ENCODE data around the gene MAOA.

The MAOA gene

GRCh38 chrX:43728966-43729365 is 72.9 kb downstream of the MAOA start (continued):
- TF ChIP-seq ZBTB44 (tag by site-specific recombination; IDR thresholded peaks at IDR 0.05) = no peak

- Histone ChIP-seq H3K27ac (ENCODE audit: extremely low read depth, low read depth, low read length) (no peak overlapping the region), H3K36me3 (ENCODE audit: control insufficient read depth in 2 of 2, insufficient read depth in 1 of 2, low read length in 2 of 2) (peaks cover 0 to 6% of the 10 kb centered on the region in 2 experiments; a peak in 2 of 3 replicates), H3K9me3 (ENCODE audit: control insufficient read depth, insufficient read depth, low read depth, low read length) (no peaks in the 10 kb centered on the region), H3K4me3 (ENCODE audit: low read depth, low read length) (no peak overlapping the region), H3K4me1 (ENCODE audit: control insufficient read depth, insufficient read depth, low read length) (no peaks in the 10 kb centered on the region)
- CTCF ChIA-PET = no interaction called here
- POLR2A ChIA-PET = no interaction called here
- TF ChIP-seq ZNF664 (tag by site-specific recombination; IDR thresholded peaks at IDR 0.05) = no peak
- no peak for TF ChIP-seq ZNF266 (tag by site-specific recombination; IDR thresholded peaks at IDR 0.05; ENCODE audit: low read depth)
- no peak for TF ChIP-seq ZNF155 (tag by site-specific recombination; IDR thresholded peaks at IDR 0.05)
- no peak for TF ChIP-seq ATF2 (tag by site-specific recombination; IDR thresholded peaks at IDR 0.05; ENCODE audit: low read depth)
- TF ChIP-seq ZNF449 (tag by site-specific recombination; IDR thresholded peaks at IDR 0.05) = no peak
- TF ChIP-seq ZNF175 (tag by site-specific recombination; IDR thresholded peaks at IDR 0.05) = no peak
- no peak for TF ChIP-seq ZNF558 (tag by site-specific recombination; IDR thresholded peaks at IDR 0.05)
These were observed 75.0 kb downstream of the MAOA start for GRCh38 chrX:43731086-43731485.

GRCh38 chrX:43733699-43734098 is 77.6 kb downstream of the MAOA start:
- H3K36me3 ChIP-seq (ENCODE audit: control insufficient read depth in 2 of 2, insufficient read depth in 1 of 2, low read length in 2 of 2) = peaks cover 0 to 6% of the 10 kb centered on the region in 2 experiments; a peak in 2 of 3 replicates
- POLR2A ChIA-PET = no interaction called here
- no peaks in the 10 kb centered on the region for H3K4me1 ChIP-seq (ENCODE audit: control insufficient read depth, insufficient read depth, low read length)
- H3K4me3 ChIP-seq (ENCODE audit: low read depth, low read length) = no peak overlapping the region
- H3K27ac ChIP-seq (ENCODE audit: extremely low read depth, low read depth, low read length) = no peak overlapping the region
- CTCF ChIA-PET = interaction anchor here (1.0 to 1.6 kb wide), 2 partner anchors 16 to 151 kb away, joined by 3 read pairs; no protein-coding TSS in a partner anchor
- H3K9me3 ChIP-seq (ENCODE audit: control insufficient read depth, insufficient read depth, low read depth, low read length) = no peaks in the 10 kb centered on the region
- TF ChIP-seq ZFP37 (tag by site-specific recombination; IDR thresholded peaks at IDR 0.05) (no peak), PRDM2 (tag by site-specific recombination; IDR thresholded peaks at IDR 0.05; ENCODE audit: borderline replicate concordance) (no peak), ZBTB26 (tag by site-specific recombination; optimal IDR thresholded peaks at IDR 0.05) (no peak), ZNF26 (tag by site-specific recombination; IDR thresholded peaks at IDR 0.05) (no peak), ZNF580 (tag by site-specific recombination; IDR thresholded peaks at IDR 0.05) (no peak), OSR2 (tag by site-specific recombination; IDR thresholded peaks at IDR 0.05) (no peak), ZSCAN5A (tag by site-specific recombination; IDR thresholded peaks at IDR 0.05) (no peak), FEZF1 (tag by site-specific recombination; IDR thresholded peaks at IDR 0.05) (no peak)
